Lower lobe of right lung (tissue), 2 donors: ENCODE measurements around the gene LLPH. TPM values are rescaled to one million over a fixed set of nuclear protein-coding genes. Genes with fewer than 3 reads are reported as not detected.

Source experiments
- ATAC-seq, 2 donors: fragments of 200-7000 bp; cut with Tn5 transposase; one replicate each; pipeline ENCODE4 v1.9.1; 2020 to 2022; ENCODE audit warnings: mild to moderate bottlenecking in 2 of 2, moderate library complexity in 2 of 2
- DNase-seq: peaks from one replicate; pipeline ENCODE4 v3.0.0-alpha.2; 2020
- H3K27ac ChIP-seq: fragments of 200-600 bp; one replicate; pipeline ENCODE4 v1.8.0; 2022
- H3K27me3 ChIP-seq: fragments of 200-600 bp; one replicate; pipeline ENCODE4 v1.8.0; 2022; ENCODE audit warnings: low read depth
- H3K36me3 ChIP-seq: fragments of 200-600 bp; one replicate; pipeline ENCODE4 v1.8.0; 2022; ENCODE audit warnings: mild to moderate bottlenecking
- H3K4me1 ChIP-seq: fragments of 200-600 bp; one replicate; pipeline ENCODE4 v1.8.0; 2022
- H3K4me3 ChIP-seq: fragments of 200-600 bp; one replicate; pipeline ENCODE4 v1.8.0; 2022; ENCODE audit warnings: mild to moderate bottlenecking
- H3K9me3 ChIP-seq: fragments of 200-600 bp; one replicate; pipeline ENCODE4 v1.8.0; 2022
- intact Hi-C: fragments of 100-400 bp; cut with DNase I; formaldehyde crosslinking; loops from one replicate; pipeline ENCODE4 v1.11.0; 2022
- total RNA-seq: library from RNA; stranded (reverse); fragmentation: NEBNext Ultra II Directional; extraction: Animal tissue kit (Norgen Biotek cat#: 25700); gene quantifications from one replicate; pipeline ENCODE4 v1.2.1, GENCODE V29; 2021
- TF ChIP-seq, protein P1 (sequence below): fragments of 200-600 bp; IDR thresholded peaks from one replicate; pipeline ENCODE4 v1.8.0; 2022; ENCODE audit warnings: antibody characterized with exemption, mild to moderate bottlenecking
- donor health status: DM: no; HTN: yes; CAD: no; lungs with severe emphysema.

Gene LLPH
- total RNA-seq, 1 donor from 2014 or later = 19.3 TPM

DNA sequence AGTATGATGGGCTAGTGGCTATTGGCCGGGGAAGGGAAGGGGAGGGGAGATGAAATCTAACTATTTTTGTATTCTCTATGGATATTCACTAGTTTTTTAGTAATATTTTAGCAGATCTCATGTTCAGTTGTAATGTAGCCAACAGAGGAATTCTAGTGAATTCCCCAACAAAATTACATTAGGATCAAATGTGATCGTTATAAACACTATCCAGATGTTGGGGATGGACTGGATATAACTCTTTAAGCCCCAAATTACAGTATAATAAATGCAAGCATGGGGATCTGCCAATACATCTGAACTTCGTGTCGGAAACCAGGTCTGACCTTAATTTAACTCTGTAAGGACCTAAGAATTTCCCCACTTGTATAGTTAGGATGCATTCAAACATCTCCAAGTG is 21.5 kb downstream of the LLPH start:
- no peak overlapping the region for H3K27ac ChIP-seq
- H3K27me3 ChIP-seq = no peaks in the 10 kb centered on the region
- H3K4me3 ChIP-seq = no peak overlapping the region
- H3K9me3 ChIP-seq = no peaks in the 10 kb centered on the region
- DNase-seq = no peak
- intact Hi-C loops = no loop called here
- no peaks in the 10 kb centered on the region for H3K36me3 ChIP-seq
- H3K4me1 ChIP-seq = peaks cover 4% of the 10 kb centered on the region
- ATAC-seq = no peak
- TF ChIP-seq, protein P1, sequence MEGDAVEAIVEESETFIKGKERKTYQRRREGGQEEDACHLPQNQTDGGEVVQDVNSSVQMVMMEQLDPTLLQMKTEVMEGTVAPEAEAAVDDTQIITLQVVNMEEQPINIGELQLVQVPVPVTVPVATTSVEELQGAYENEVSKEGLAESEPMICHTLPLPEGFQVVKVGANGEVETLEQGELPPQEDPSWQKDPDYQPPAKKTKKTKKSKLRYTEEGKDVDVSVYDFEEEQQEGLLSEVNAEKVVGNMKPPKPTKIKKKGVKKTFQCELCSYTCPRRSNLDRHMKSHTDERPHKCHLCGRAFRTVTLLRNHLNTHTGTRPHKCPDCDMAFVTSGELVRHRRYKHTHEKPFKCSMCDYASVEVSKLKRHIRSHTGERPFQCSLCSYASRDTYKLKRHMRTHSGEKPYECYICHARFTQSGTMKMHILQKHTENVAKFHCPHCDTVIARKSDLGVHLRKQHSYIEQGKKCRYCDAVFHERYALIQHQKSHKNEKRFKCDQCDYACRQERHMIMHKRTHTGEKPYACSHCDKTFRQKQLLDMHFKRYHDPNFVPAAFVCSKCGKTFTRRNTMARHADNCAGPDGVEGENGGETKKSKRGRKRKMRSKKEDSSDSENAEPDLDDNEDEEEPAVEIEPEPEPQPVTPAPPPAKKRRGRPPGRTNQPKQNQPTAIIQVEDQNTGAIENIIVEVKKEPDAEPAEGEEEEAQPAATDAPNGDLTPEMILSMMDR = no peak

DNA sequence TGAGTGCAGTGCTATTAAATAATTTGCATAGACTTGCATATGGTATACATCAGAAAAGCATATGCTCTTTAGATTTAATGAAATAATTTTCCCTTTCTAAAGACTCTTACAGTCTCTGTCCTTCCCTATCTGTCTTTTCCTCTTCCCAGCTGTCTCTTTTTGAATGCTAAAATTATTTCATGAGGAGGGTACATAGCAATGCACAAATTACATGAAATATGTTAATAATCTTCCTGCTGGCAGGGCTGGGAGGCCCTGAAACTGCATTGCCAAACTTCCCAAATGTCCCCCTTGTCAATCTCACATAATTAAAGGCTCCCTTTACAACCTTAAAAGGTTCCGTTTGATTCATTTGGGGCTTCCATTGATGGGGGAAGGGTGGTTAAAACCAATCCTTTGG is 22.2 kb downstream of the LLPH start:
- H3K36me3 ChIP-seq = no peaks in the 10 kb centered on the region
- DNase-seq (no peak), ATAC-seq (no peak)
- peaks cover 4% of the 10 kb centered on the region for H3K4me1 ChIP-seq
- H3K27ac ChIP-seq = no peak overlapping the region
- H3K27me3 ChIP-seq = no peaks in the 10 kb centered on the region
- TF ChIP-seq, protein P1 = no peak
- intact Hi-C loops = no loop called here
- H3K4me3 ChIP-seq = no peak overlapping the region
- H3K9me3 ChIP-seq = no peaks in the 10 kb centered on the region

DNA sequence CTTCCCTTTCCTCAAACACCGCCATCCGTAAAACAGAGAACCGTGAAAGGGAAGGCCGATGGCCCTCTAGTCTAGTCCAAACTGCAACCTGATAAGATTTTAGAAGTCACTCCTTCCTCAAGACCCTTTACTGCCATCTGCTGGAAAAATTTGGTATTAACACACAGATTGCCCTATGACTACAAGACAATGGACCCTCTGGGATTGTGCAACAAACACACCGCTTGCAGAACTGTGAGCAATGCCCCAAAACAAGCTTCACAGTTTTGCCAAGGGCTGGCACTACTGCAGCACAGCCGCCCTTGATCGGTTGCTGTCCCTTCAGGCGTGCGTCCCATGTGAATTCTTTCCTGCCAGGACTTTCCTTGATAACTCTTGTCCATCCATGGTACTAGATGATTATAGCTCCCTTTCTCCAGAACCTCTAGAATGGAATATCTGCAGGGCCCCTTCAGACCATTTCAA is 23.1 kb downstream of the LLPH start:
- no peaks in the 10 kb centered on the region for H3K9me3 ChIP-seq
- TF ChIP-seq, protein P1 = peak; percentile 89
- ATAC-seq (peak; percentile 87 to 94), DNase-seq (no peak)
- peaks cover 4% of the 10 kb centered on the region for H3K4me1 ChIP-seq
- H3K27ac ChIP-seq = no peak overlapping the region
- intact Hi-C loops = no loop called here
- no peak overlapping the region for H3K4me3 ChIP-seq
- H3K36me3 ChIP-seq = no peaks in the 10 kb centered on the region
- no peaks in the 10 kb centered on the region for H3K27me3 ChIP-seq

DNA sequence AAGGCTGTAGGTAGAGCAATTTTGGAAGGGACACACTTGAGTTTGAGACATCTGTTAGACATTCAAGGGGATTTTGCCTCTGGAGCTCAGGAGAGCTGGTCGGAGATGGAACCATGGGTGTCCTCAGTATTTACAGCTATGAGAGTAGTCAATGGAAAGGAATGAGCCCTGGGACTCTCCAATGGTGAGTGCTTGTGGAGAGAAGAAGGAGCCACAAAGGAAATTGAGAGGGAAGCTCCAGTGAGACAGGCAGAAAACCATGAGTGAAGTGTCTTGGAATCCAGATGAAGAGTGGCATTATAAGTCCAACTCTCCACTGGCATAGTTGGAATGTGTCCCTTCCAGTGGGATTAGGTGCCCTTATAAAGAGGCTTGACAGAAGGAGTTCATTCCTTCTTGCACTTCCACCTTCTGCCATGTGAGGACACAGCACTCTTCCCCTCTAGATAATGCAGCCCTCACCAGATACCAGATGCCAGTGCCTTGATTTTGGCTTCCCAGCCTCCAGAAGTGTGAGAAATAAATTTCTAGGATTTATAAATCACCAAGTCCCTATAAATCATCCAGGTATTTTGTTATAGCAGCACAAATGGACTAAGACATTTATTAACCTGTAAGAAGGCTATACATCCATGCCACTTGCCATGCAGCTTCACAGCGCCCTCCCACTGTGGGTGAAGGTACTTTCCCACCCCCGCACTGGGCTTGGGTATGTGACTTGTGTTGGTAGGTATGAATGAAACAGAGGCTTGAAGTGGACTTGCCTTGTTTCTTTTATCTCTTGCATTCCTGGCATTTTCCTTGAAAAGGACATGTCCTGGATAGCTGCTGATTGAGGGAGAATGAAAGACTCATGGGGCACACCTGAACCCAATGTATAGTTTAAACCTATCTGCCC is 27.3 kb downstream of the LLPH start:
- no peak overlapping the region for H3K4me3 ChIP-seq
- no peak for DNase-seq
- no peak for ATAC-seq
- H3K9me3 ChIP-seq = no peaks in the 10 kb centered on the region
- intact Hi-C loops = no loop called here
- H3K4me1 ChIP-seq = peaks cover 4% of the 10 kb centered on the region
- no peaks in the 10 kb centered on the region for H3K36me3 ChIP-seq
- H3K27ac ChIP-seq = no peak overlapping the region
- TF ChIP-seq, protein P1 = no peak
- no peaks in the 10 kb centered on the region for H3K27me3 ChIP-seq

DNA sequence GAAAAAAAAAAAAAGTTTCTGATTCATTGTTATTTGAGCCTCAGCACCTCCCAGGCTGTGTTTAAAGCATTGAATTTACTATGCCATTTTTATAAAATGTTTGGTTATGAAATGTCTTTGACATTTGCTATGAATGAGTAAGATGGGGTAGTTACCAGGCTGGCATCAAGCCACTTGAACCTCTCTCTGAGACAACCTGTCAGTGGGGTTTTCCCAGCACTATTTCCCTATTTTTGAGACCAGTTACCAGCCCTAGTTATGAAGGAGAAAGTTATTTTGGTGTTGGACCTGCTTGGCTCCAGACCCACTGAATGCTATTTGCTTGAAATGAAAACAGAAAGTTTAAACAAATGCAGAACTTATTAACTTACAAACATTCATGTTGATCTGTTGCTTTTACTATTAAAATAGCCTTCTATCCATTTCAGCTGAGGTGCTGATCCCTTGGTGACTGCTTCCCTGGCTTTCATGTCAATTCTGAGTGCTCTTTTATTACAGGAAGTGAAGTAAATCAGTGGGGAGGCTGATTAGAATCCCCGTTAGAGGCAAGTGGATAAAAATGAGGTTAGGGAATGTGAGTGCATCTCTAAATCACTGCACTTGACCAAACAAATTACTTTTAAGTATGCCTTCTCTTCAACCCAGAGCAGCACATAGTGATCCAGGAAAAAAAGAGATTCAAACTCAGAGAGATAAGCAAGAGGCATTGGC is 37.8 kb downstream of the LLPH start:
- TF ChIP-seq, protein P1 = no peak
- peak in 1 of 2 donors; percentile 26 for ATAC-seq

More for the DNA sequence above, 37.8 kb downstream of the LLPH start:
- intact Hi-C loops = no loop called here
- H3K9me3 ChIP-seq = no peaks in the 10 kb centered on the region
- no peak overlapping the region for H3K27ac ChIP-seq
- H3K4me3 ChIP-seq = no peak overlapping the region
- no peak for DNase-seq
- H3K4me1 ChIP-seq = peaks cover 5% of the 10 kb centered on the region
- no peaks in the 10 kb centered on the region for H3K36me3 ChIP-seq
- H3K27me3 ChIP-seq = peaks cover 3% of the 10 kb centered on the region
